ENCODE measurements around the gene CDX1.

CDX1 gene

GRCh38 chr5:150146862-150147601 lies 19.5 kb upstream of the CDX1 start:
- no peak for DNase-seq (ENCODE audit: low read depth)

GRCh38 chr5:150147670-150148069 lies 18.9 kb upstream of the CDX1 start:
- no peak for DNase-seq (ENCODE audit: low read depth)

- DNase-seq (ENCODE audit: low read depth), result no peak
Observed at GRCh38 chr5:150148117-150148927, 18.3 kb upstream of the CDX1 start.

- no peak for DNase-seq (ENCODE audit: low read depth)
Observed at GRCh38 chr5:150149618-150150017, 17.0 kb upstream of the CDX1 start.

GRCh38 chr5:150152636-150153462 lies 13.7 kb upstream of the CDX1 start:
- DNase-seq (ENCODE audit: low read depth), result no peak

GRCh38 chr5:150153483-150153882 lies 13.1 kb upstream of the CDX1 start:
- DNase-seq (ENCODE audit: low read depth), result no peak

GRCh38 chr5:150153957-150154617 lies 12.5 kb upstream of the CDX1 start:
- DNase-seq (ENCODE audit: low read depth), result no peak

GRCh38 chr5:150154618-150155128 lies 11.9 kb upstream of the CDX1 start:
- no peak for DNase-seq (ENCODE audit: low read depth)

- DNase-seq (ENCODE audit: low read depth), result peak; percentile 24
Observed at GRCh38 chr5:150155258-150156026, 11.1 kb upstream of the CDX1 start, which contains the start of gene PDGFRB. TSS of gene PDGFRB (minus strand) at chr5:150155845. CDS start at chr5:150137047, 18,798 bp downstream.

- no peak for DNase-seq (ENCODE audit: low read depth)
Observed at GRCh38 chr5:150156027-150156368, 10.6 kb upstream of the CDX1 start.

GRCh38 chr5:150156540-150156939 lies 10.0 kb upstream of the CDX1 start:
- DNase-seq (ENCODE audit: low read depth), result no peak

GRCh38 chr5:150157168-150157567 lies 9.4 kb upstream of the CDX1 start:
- DNase-seq (ENCODE audit: low read depth), result no peak

- no peak for DNase-seq (ENCODE audit: low read depth)
Observed at GRCh38 chr5:150158170-150158949, 8.2 kb upstream of the CDX1 start.

GRCh38 chr5:150159031-150159430 lies 7.5 kb upstream of the CDX1 start:
- no peak for DNase-seq (ENCODE audit: low read depth)

GRCh38 chr5:150159741-150160179 lies 6.8 kb upstream of the CDX1 start:
- no peak for DNase-seq (ENCODE audit: low read depth)

- no peak for DNase-seq (ENCODE audit: low read depth)
Observed at GRCh38 chr5:150160448-150161081, 6.0 kb upstream of the CDX1 start.

GRCh38 chr5:150161242-150162141 lies 5.1 kb upstream of the CDX1 start:
- DNase-seq (ENCODE audit: low read depth), result peak; percentile 60

- no peak for DNase-seq (ENCODE audit: low read depth)
Observed at GRCh38 chr5:150162142-150162513, 4.5 kb upstream of the CDX1 start.

GRCh38 chr5:150163035-150163434 lies 3.5 kb upstream of the CDX1 start:
- DNase-seq (ENCODE audit: low read depth), result no peak
